Measurements from ENCODE around the gene IFT172. TPM values are rescaled to one million over a fixed set of nuclear protein-coding genes. Genes with fewer than 3 reads are reported as not detected.

The IFT172 gene
- total RNA-seq, 4 donors from 2014 or later, result 12.1 to 29.7 (median 25.0) TPM

DNA sequence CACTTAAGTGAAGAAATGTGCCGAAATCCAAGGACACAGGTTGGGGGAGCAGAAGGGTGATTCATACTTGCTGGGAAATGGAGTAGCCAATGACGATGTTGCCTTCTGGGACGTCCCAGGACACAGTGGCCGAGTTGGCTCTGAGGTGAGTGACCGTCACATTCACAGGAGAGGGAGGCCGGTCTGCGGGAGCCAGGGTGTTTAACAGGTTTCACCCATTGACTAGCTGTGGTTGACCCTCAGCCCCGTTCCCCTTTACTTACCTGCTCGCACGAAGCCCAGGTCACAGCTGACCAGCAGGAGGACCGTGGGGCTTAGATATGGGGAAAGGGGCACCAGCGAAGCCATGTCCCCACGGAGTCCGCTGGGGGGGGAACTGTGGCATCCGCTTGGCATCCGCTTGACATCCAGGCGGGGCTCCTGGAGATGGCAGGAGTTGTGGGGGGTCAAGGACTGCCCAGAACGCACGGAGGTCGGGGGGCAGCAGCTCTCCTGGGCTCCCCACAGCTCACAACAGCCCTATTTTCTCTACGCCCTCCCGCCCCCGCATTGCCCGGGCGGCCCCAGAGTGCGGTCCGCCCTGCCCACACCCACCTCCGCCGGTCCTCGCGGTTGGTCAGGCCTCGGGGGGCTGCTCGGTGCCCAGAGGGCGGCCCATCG, 4.9 kb upstream of the IFT172 start:
- intact Hi-C loops (cut with DNase I), result no loop called here
- H3K4me1 ChIP-seq, result peaks cover 3 to 31% (median 22%) of the 10 kb centered on the region in 4 donors
- TF ChIP-seq POLR2AphosphoS5 (IDR thresholded peaks at IDR 0.05) (peak; percentile 29 to 70), POLR2A (IDR thresholded peaks at IDR 0.05; ENCODE audit: low read depth) (no peak), EP300 (IDR thresholded peaks at IDR 0.05) (peak; percentile 52), CTCF (IDR thresholded peaks at IDR 0.05) (no peak)

GRCh38 chr2:27493948-27494283, 4.4 kb upstream of the IFT172 start:
- no peak for DNase-seq (ENCODE audit: extremely low spot score)
- Histone ChIP-seq H3K4me3 (peak overlapping the region in 2 of 4 donors; percentile 78 to 79), H3K27ac (replicated peaks in 1 of 4) (peak overlapping the region; percentile 63 to 74 (median 70)), H3K9me3 (no peaks in the 10 kb centered on the region), H3K27me3 (peaks cover 0 to 4% (median 2%) of the 10 kb centered on the region in 4 donors), H3K36me3 (peaks cover 0 to 8% (median 0%) of the 10 kb centered on the region in 4 donors), H3K4me1 (peaks cover 5 to 35% (median 27%) of the 10 kb centered on the region in 4 donors)
- TF ChIP-seq EP300 (IDR thresholded peaks at IDR 0.05) (no peak), POLR2AphosphoS5 (IDR thresholded peaks at IDR 0.05) (no peak), POLR2A (IDR thresholded peaks at IDR 0.05; ENCODE audit: low read depth) (no peak), CTCF (IDR thresholded peaks at IDR 0.05) (no peak)
- 95% methylated on average over 10 of the region's 13 CpGs for WGBS
- intact Hi-C loops (cut with DNase I), result no loop called here

More for the DNA sequence above, 4.9 kb upstream of the IFT172 start:
- DNase-seq (ENCODE audit: extremely low spot score), result no peak
- peak overlapping the region; percentile 78 to 93 (median 81) for H3K4me3 ChIP-seq
- 25% methylated on average over 12 of the region's 35 CpGs for WGBS
- no peaks in the 10 kb centered on the region for H3K9me3 ChIP-seq
- peaks cover 0 to 4% (median 2%) of the 10 kb centered on the region in 4 donors for H3K27me3 ChIP-seq
- peaks cover 0 to 8% (median 0%) of the 10 kb centered on the region in 4 donors for H3K36me3 ChIP-seq
- H3K27ac ChIP-seq (replicated peaks in 1 of 4), result peak overlapping the region; percentile 63 to 74 (median 70)

GRCh38 chr2:27492557-27492956, 3.0 kb upstream of the IFT172 start:
- intact Hi-C loops (cut with DNase I), result no loop called here
- Histone ChIP-seq H3K4me1 (peaks cover 10 to 47% (median 36%) of the 10 kb centered on the region in 4 donors), H3K27ac (replicated peaks in 1 of 4) (no peak overlapping the region), H3K4me3 (no peak overlapping the region), H3K9me3 (no peaks in the 10 kb centered on the region), H3K36me3 (peaks cover 0 to 8% (median 0%) of the 10 kb centered on the region in 4 donors), H3K27me3 (peaks cover 0 to 4% (median 2%) of the 10 kb centered on the region in 4 donors)
- WGBS, result 89% methylated on average over 4 of the region's 4 CpGs
- TF ChIP-seq EP300 (IDR thresholded peaks at IDR 0.05), result no peak
- no peak for TF ChIP-seq POLR2AphosphoS5 (IDR thresholded peaks at IDR 0.05)
- no peak for TF ChIP-seq CTCF (IDR thresholded peaks at IDR 0.05)
- no peak for TF ChIP-seq POLR2A (IDR thresholded peaks at IDR 0.05; ENCODE audit: low read depth)
- DNase-seq (ENCODE audit: extremely low spot score), result no peak

DNA sequence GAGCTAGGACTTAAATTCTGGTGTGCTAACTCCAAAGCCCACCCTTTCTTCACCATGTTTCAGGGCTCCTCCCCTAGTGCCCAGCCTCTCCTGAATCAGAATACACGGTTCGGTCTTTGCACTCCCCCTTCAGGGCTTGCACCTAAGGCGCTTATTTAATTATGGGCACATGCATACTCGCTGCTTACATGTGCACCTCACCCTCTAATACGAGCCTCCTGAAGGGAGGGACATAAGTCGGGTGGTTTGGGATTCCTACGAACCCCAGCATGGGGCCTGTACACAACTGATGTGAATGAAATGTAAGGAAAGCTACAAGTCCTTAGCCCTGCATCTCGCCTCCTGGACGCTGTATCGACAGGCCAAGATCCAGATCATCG, 435 bp downstream of the IFT172 start:
- Histone ChIP-seq H3K4me1 (peaks cover 7 to 28% (median 23%) of the 10 kb centered on the region in 4 donors), H3K9me3 (no peaks in the 10 kb centered on the region), H3K36me3 (peaks cover 0 to 22% (median 13%) of the 10 kb centered on the region in 4 donors), H3K27me3 (no peaks in the 10 kb centered on the region), H3K27ac (replicated peaks in 1 of 4) (peak overlapping the region; percentile 73 to 82 (median 76)), H3K4me3 (peak overlapping the region; percentile 62 to 70 (median 66))
- TF ChIP-seq CTCF (IDR thresholded peaks at IDR 0.05) (peak in 1 of 3 experiments; percentile 19), EP300 (IDR thresholded peaks at IDR 0.05) (no peak), POLR2A (IDR thresholded peaks at IDR 0.05; ENCODE audit: low read depth) (no peak), POLR2AphosphoS5 (IDR thresholded peaks at IDR 0.05) (no peak)
- 3% methylated on average over 11 of the region's 11 CpGs for WGBS
- intact Hi-C loops (cut with DNase I), result loop anchor here (5.0 kb wide), 1 partner anchor 62 kb away; the partner anchor contains the start of gene NRBP1
- no peak for DNase-seq (ENCODE audit: extremely low spot score)

Data from esophagus muscularis mucosa (tissue), 4 donors.